Muscle of back (tissue), 11 donors: ENCODE measurements around the gene MPZL3. TPM values are rescaled to one million over a fixed set of nuclear protein-coding genes. Genes with fewer than 3 reads are reported as not detected.

Experiments
- DNase-seq, 3 donors: peaks; one replicate each; pipeline versions ENCODE4 v3.0.0 to v3.0.0-alpha.2; 2013
- polyA plus RNA-seq, 10 donors: library from polyadenylated mRNA; unstranded; fragments of 120-200 nt; gene quantifications; one replicate each; pipeline ENCODE4 v1.2.1, GENCODE V29; 2013; ENCODE audit not compliant: insufficient read length in 10 of 10

Gene MPZL3
- polyA plus RNA-seq, 10 donors: 0.42 to 1.3 (median 0.72) TPM

DNA sequence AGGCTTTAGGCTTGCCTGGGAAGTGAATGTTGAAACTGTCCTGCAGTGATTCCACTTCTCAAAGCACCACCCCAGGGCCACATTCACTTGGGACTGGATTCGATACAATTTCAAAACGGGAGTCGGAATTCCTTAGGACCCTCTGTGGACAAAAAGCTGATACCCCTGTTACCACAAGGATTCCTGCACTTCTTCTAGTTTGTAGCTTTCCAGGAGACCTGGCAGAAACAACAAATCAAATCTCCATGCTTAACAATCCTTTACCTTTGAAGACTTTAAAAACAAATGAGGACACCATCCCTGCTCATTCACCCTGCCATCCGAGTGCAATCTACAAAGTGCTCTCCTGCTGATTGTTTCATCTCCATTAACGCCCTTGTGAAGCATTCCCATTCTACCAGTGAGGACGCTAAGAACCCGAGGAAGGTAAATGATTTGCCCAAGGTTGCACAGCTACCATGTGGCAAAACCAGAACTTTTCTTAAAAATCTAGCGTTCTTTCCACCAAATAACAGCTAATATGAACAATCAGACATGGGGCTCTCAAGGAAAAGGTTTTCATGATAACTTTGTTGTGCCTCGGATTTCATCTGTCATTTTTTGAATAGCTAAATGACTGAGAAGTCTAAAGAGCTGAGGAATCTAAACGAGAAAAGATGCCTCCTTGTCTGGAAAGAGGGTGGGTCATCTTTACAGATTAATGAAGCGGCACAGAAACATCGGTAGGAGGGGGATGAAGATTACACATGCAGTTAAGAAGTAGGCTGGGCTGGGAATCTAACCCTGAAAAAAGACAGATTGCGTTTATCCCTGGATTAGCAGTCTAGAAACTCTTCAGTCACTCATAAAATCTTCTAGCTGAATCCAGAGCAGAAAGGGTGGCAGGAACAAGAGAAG lies 12.7 kb upstream of the MPZL3 start:
- no peak for DNase-seq

- DNase-seq: no peak
These were observed 11.8 kb upstream of the MPZL3 start, which contains the start of gene MPZL2 for GRCh38 chr11:118263695-118264568. MPZL2 (minus strand) TSS chr11:118264297; CDS start chr11:118264153, 144 bp downstream.

GRCh38 chr11:118263112-118263511 lies 10.9 kb upstream of the MPZL3 start:
- DNase-seq: no peak

DNA sequence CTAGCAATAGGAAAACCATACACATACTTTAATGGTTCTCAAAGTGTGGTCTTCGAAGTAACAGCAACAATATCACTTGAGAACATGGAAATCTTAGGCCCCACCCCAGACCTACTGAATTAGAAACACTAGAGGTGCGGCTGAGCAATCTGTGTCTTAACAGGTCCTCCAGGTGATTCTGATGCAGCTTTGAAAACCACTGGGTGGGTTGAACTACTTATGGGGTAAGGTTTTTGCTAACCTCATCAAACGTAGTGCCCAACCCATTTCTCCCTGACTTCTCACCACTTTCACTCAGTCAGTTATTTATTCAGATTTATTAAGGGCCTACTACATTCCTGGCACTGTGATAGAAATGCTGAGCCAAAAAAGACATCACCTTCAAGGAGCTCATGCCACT lies 8.2 kb upstream of the MPZL3 start:
- DNase-seq: no peak

GRCh38 chr11:118259138-118259537 lies 7.0 kb upstream of the MPZL3 start:
- DNase-seq: no peak

GRCh38 chr11:118258410-118258809 lies 6.2 kb upstream of the MPZL3 start:
- DNase-seq: no peak

DNA sequence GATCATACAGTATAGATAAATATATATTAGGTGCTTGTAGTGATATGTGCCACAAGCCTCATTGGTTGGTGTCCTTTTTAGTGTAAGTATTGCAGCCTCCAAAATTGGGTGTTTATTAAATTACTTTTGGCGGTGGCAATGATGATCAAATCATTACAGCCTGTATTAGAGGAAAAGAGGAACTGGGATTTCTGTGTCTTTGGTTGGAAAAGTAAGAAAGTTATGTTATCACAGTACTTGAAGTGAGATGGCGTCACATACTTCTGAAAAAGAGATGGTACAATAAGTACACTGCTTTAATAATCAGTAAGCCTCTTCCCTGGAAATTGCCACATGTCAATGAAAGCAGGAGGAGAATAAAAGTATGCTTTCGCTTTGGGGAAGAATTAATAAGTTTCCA lies 523 bp upstream of the MPZL3 start:
- no peak for DNase-seq

- no peak for DNase-seq
These were observed 5.1 kb downstream of the MPZL3 start for GRCh38 chr11:118247041-118247440.

- DNase-seq: no peak
These were observed 6.1 kb downstream of the MPZL3 start for GRCh38 chr11:118245936-118246562.

GRCh38 chr11:118243993-118244762 lies 8.0 kb downstream of the MPZL3 start:
- DNase-seq: no peak

- DNase-seq: no peak
These were observed 9.0 kb downstream of the MPZL3 start for GRCh38 chr11:118243161-118243560.

DNA sequence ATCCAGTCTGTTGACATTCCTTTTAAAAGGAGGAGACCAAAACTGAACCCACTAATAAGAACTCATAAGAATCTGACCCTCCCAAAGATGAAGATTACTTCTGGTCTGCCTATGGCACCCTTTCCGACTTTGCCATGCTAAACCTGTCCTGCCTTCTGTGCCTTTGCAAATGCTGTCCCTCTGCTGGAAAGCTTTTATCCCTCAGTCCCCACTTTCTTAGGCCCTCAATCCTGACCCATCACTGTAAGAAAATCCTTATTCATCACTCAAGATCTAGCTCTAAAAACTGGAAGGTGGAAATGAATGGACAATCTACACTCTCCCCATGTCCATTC lies 10.4 kb downstream of the MPZL3 start:
- DNase-seq: no peak

DNA sequence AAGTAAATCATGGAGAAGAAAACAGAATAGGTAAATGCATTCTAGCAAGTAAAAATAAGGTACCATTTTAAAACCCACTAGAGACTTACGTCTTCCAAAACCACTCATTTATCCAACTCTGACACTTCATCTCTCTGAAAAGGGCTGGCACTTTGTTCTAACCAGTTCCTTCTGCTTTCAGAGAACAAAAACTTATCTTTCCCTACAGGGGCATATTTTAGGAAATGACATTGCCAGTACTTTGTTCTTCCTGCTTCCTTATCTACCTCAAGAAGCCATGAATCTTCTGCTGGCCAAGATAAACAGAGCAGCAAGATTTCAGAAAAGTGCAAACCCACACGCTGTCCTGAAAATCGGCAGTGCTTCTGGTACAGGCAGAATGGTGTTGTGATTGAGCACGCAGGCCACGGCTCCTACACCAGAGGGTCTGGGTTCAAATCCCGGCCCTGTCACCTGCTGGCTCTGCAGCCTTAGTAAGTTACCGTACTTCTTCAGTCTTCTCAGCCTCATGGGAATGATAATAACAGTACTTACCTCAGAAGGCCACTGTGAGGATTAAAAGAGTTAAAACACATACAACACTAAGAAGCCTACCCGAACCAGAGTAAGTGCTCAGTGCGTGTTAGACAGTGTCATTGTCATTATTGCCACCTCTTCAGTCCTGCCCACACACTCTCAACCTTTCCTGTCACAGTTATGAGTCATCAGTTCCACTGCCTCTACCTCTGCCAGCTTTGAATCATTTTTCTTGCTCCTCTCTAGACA lies 11.0 kb downstream of the MPZL3 start:
- no peak for DNase-seq

GRCh38 chr11:118239509-118240205 lies 12.5 kb downstream of the MPZL3 start:
- no peak for DNase-seq

DNA sequence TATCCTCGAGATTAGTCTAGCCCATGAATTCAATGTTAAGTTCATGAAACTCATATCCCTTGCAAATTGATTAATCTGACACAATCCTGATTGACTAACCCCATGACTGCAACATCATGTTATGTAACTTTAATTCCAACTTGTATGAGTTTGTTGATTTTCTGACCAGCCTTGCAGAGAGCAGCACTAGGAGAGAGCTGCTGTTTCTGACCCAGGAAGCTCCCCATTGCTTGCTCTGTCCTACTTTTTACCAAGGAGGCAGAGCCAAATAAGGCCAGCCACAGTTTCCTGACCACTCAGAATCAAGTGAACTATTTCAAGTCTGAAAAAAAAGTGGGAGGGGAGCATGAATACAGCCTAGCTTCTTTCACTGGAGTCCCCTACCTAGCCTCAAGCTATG lies 13.2 kb downstream of the MPZL3 start:
- DNase-seq: no peak

GRCh38 chr11:118238421-118238820 lies 13.7 kb downstream of the MPZL3 start:
- DNase-seq: no peak

- no peak for DNase-seq
These were observed 16.0 kb downstream of the MPZL3 start for GRCh38 chr11:118236170-118236569.

DNA sequence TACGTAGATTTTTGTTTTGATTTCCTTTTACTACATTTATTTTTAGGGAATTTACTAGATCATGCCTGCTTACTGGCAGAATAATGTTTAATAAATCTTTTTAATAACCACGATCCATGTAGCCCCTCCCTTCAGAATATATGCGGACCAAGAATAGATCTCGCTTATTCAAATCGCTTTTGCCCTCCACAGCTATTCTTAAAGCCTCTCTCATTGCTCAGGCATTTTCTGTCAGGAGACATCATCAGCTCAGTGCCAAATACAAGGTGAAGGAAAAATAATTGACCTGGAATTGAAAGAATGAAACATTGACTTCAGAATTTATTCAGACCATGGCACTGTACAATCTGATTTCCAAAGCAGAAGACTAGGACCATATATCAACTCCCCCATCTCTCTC lies 17.3 kb downstream of the MPZL3 start:
- DNase-seq: no peak

GRCh38 chr11:118233850-118234249 lies 18.3 kb downstream of the MPZL3 start:
- DNase-seq: no peak

GRCh38 chr11:118233377-118233776 lies 18.8 kb downstream of the MPZL3 start:
- no peak for DNase-seq
